Tibial nerve (tissue), 4 donors: ENCODE measurements around the gene HPS4.

Experiments used
- EP300 ChIP-seq, 2 donors: sonication (generic); formaldehyde crosslinking; IDR thresholded peaks; one replicate each; pipeline ENCODE4 v1.6.1; 2017; ENCODE audit warnings: antibody characterized with exemption in 2 of 2, mild to moderate bottlenecking in 1 of 2
- TF ChIP-seq, protein P1 (sequence below), 5 experiments: fragments of 200-600 bp in 3 of 5; fragments of 450-650 bp in 2 of 5; sonication (generic) in 3 of 5; IDR thresholded peaks; one replicate each; pipeline ENCODE4 v1.5.1; 2016 to 2019; ENCODE audit warnings: antibody characterized with exemption in 5 of 5, mild to moderate bottlenecking in 3 of 5, moderate library complexity in 2 of 5

DNA sequence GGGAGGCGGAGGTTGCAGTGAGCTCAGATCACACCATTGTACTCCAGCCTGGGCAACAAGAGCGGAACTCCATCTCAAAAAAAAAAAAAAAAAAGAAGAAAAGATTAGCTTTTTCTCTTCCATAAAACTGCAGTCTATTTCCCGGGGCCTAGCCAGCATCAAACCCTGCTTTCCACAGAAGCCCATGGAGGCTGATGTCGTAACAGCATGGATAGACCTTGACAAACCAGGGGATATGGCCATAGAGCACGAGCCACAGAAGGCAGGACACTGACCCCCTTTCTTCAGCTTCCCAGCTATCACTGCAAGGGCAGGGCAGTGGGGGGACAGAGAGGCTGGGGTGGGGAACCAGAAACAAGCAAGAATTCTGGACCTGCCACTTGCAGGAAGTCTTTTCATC lies 21.5 kb downstream of the HPS4 start:
- TF ChIP-seq, protein P1, sequence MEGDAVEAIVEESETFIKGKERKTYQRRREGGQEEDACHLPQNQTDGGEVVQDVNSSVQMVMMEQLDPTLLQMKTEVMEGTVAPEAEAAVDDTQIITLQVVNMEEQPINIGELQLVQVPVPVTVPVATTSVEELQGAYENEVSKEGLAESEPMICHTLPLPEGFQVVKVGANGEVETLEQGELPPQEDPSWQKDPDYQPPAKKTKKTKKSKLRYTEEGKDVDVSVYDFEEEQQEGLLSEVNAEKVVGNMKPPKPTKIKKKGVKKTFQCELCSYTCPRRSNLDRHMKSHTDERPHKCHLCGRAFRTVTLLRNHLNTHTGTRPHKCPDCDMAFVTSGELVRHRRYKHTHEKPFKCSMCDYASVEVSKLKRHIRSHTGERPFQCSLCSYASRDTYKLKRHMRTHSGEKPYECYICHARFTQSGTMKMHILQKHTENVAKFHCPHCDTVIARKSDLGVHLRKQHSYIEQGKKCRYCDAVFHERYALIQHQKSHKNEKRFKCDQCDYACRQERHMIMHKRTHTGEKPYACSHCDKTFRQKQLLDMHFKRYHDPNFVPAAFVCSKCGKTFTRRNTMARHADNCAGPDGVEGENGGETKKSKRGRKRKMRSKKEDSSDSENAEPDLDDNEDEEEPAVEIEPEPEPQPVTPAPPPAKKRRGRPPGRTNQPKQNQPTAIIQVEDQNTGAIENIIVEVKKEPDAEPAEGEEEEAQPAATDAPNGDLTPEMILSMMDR (IDR thresholded peaks at IDR 0.05), result no peak
- no peak for TF ChIP-seq EP300 (IDR thresholded peaks at IDR 0.05)
